ENCODE results near the gene DENND1A. TPM values are rescaled to one million over a fixed set of nuclear protein-coding genes. Genes with fewer than 3 reads are reported as not detected.
"Not testable (repeated sequence)": the region's sequence is repeated elsewhere in the genome, so short reads cannot be mapped to it uniquely, and the experiment has no call there.

The DENND1A gene
- total RNA-seq, 2 experiments from 2014 or later = 13.9 to 20.3 TPM

GRCh38 chr9:123941524-123942070, 11.7 kb upstream of the DENND1A start:
- Mint-ChIP-seq H3K27ac (no peak overlapping the region), H3K36me3 (no peaks in the 10 kb centered on the region), H3K4me3 (no peak overlapping the region), H3K27me3 (peaks cover 4% of the 10 kb centered on the region), H3K4me1 (no peaks in the 10 kb centered on the region), H3K9me3 (no peaks in the 10 kb centered on the region)
- POLR2A ChIA-PET = no interaction called here
- ATAC-seq (ENCODE audit: low read depth) (no peak), DNase-seq (no peak)

- POLR2A ChIA-PET = no interaction called here
- no peak for ATAC-seq (ENCODE audit: low read depth)
- H3K4me1 Mint-ChIP-seq = no peaks in the 10 kb centered on the region
- peaks cover 10% of the 10 kb centered on the region for H3K27me3 Mint-ChIP-seq
- peaks cover 3% of the 10 kb centered on the region for H3K9me3 Mint-ChIP-seq
- no peak for DNase-seq
- H3K27ac Mint-ChIP-seq = no peak overlapping the region
- H3K4me3 Mint-ChIP-seq = no peak overlapping the region
- H3K36me3 Mint-ChIP-seq = no peaks in the 10 kb centered on the region
Observed at GRCh38 chr9:123940721-123941523, 11.0 kb upstream of the DENND1A start.

- Mint-ChIP-seq H3K4me3 (no peak overlapping the region), H3K9me3 (peaks cover 3% of the 10 kb centered on the region), H3K27me3 (peaks cover 28% of the 10 kb centered on the region), H3K4me1 (no peaks in the 10 kb centered on the region), H3K27ac (no peak overlapping the region), H3K36me3 (no peaks in the 10 kb centered on the region)
- ATAC-seq (ENCODE audit: low read depth) (no peak), DNase-seq (no peak)
- POLR2A ChIA-PET = no interaction called here
Observed at GRCh38 chr9:123938401-123938800, 8.5 kb upstream of the DENND1A start.

GRCh38 chr9:123936575-123936974, 6.6 kb upstream of the DENND1A start:
- H3K27me3 Mint-ChIP-seq = peaks cover 29% of the 10 kb centered on the region
- H3K36me3 Mint-ChIP-seq, H3K27ac Mint-ChIP-seq: not testable (repeated sequence)

GRCh38 chr9:123933440-123934212, 3.7 kb upstream of the DENND1A start:
- Mint-ChIP-seq H3K9me3 (peaks cover 3% of the 10 kb centered on the region), H3K4me1 (peaks cover 9% of the 10 kb centered on the region), H3K27ac (no peak overlapping the region), H3K36me3 (peaks cover 3% of the 10 kb centered on the region), H3K4me3 (no peak overlapping the region), H3K27me3 (peaks cover 27% of the 10 kb centered on the region)
- DNase-seq = no peak
- ATAC-seq (ENCODE audit: low read depth) = no peak
- POLR2A ChIA-PET = no interaction called here

More at GRCh38 chr9:123936575-123936974, 6.6 kb upstream of the DENND1A start:
- ATAC-seq (ENCODE audit: low read depth); H3K4me3 Mint-ChIP-seq; DNase-seq; H3K4me1 Mint-ChIP-seq; POLR2A ChIA-PET; H3K9me3 Mint-ChIP-seq: not testable (repeated sequence)

GRCh38 chr9:123929177-123929869, 603 bp downstream of the DENND1A start:
- POLR2A ChIA-PET = no interaction called here
- H3K9me3 Mint-ChIP-seq = peaks cover 2% of the 10 kb centered on the region
- DNase-seq = no peak
- H3K4me3 Mint-ChIP-seq = peak overlapping the region; percentile 81
- H3K36me3 Mint-ChIP-seq = peaks cover 10% of the 10 kb centered on the region
- peaks cover 10% of the 10 kb centered on the region for H3K27me3 Mint-ChIP-seq
- peak overlapping the region; percentile 66 for H3K27ac Mint-ChIP-seq
- H3K4me1 Mint-ChIP-seq = peaks cover 32% of the 10 kb centered on the region
- no peak for ATAC-seq (ENCODE audit: low read depth)

GRCh38 chr9:123928533-123929176, 1.3 kb downstream of the DENND1A start:
- DNase-seq (no peak), ATAC-seq (ENCODE audit: low read depth) (no peak)
- POLR2A ChIA-PET = no interaction called here

GRCh38 chr9:123927625-123928532, 2.0 kb downstream of the DENND1A start:
- Mint-ChIP-seq H3K9me3 (peaks cover 7% of the 10 kb centered on the region), H3K27me3 (no peaks in the 10 kb centered on the region), H3K4me3 (peak overlapping the region; percentile 20), H3K36me3 (peaks cover 14% of the 10 kb centered on the region), H3K27ac (no peak overlapping the region), H3K4me1 (peaks cover 32% of the 10 kb centered on the region)
- POLR2A ChIA-PET = no interaction called here
- DNase-seq = no peak
- ATAC-seq (ENCODE audit: low read depth) = no peak

More at GRCh38 chr9:123928533-123929176, 1.3 kb downstream of the DENND1A start:
- Mint-ChIP-seq H3K27ac (peak overlapping the region; percentile 66), H3K27me3 (peaks cover 4% of the 10 kb centered on the region), H3K36me3 (peaks cover 13% of the 10 kb centered on the region), H3K4me3 (peak overlapping the region; percentile 81), H3K4me1 (peaks cover 32% of the 10 kb centered on the region), H3K9me3 (peaks cover 5% of the 10 kb centered on the region)

- H3K27ac Mint-ChIP-seq = no peak overlapping the region
- no peaks in the 10 kb centered on the region for H3K27me3 Mint-ChIP-seq
- DNase-seq = no peak
- no peak overlapping the region for H3K4me3 Mint-ChIP-seq
- peaks cover 14% of the 10 kb centered on the region for H3K36me3 Mint-ChIP-seq
- peaks cover 33% of the 10 kb centered on the region for H3K4me1 Mint-ChIP-seq
- peaks cover 7% of the 10 kb centered on the region for H3K9me3 Mint-ChIP-seq
- ATAC-seq (ENCODE audit: low read depth) = no peak
- POLR2A ChIA-PET = no interaction called here
Observed at GRCh38 chr9:123926941-123927340, 3.0 kb downstream of the DENND1A start.

- peaks cover 37% of the 10 kb centered on the region for H3K4me1 Mint-ChIP-seq
- ATAC-seq (ENCODE audit: low read depth) (no peak), DNase-seq (no peak)
- POLR2A ChIA-PET = no interaction called here
- H3K36me3 Mint-ChIP-seq = peaks cover 16% of the 10 kb centered on the region
- H3K9me3 Mint-ChIP-seq = peaks cover 7% of the 10 kb centered on the region
- no peaks in the 10 kb centered on the region for H3K27me3 Mint-ChIP-seq
- H3K4me3 Mint-ChIP-seq = no peak overlapping the region
- no peak overlapping the region for H3K27ac Mint-ChIP-seq
Observed at GRCh38 chr9:123925819-123926218, 4.1 kb downstream of the DENND1A start.

GRCh38 chr9:123925161-123925560, 4.8 kb downstream of the DENND1A start:
- peaks cover 7% of the 10 kb centered on the region for H3K9me3 Mint-ChIP-seq
- no peak overlapping the region for H3K4me3 Mint-ChIP-seq
- DNase-seq = no peak
- H3K27ac Mint-ChIP-seq = peak overlapping the region; percentile 25
- no peaks in the 10 kb centered on the region for H3K27me3 Mint-ChIP-seq
- ATAC-seq (ENCODE audit: low read depth) = no peak
- H3K4me1 Mint-ChIP-seq = peaks cover 32% of the 10 kb centered on the region
- POLR2A ChIA-PET = no interaction called here
- H3K36me3 Mint-ChIP-seq = peaks cover 15% of the 10 kb centered on the region

GRCh38 chr9:123924727-123925126, 5.2 kb downstream of the DENND1A start:
- Mint-ChIP-seq H3K27me3 (no peaks in the 10 kb centered on the region), H3K4me1 (peaks cover 32% of the 10 kb centered on the region), H3K9me3 (peaks cover 7% of the 10 kb centered on the region), H3K36me3 (peaks cover 15% of the 10 kb centered on the region), H3K4me3 (no peak overlapping the region), H3K27ac (no peak overlapping the region)
- ATAC-seq (ENCODE audit: low read depth) (no peak), DNase-seq (no peak)
- POLR2A ChIA-PET = no interaction called here
